PC-9 (cell line): ENCODE data around the gene SNRNP48.

Experiments
- EZH2 ChIP-seq: fragments of 200-600 bp; sonication (generic); IDR thresholded peaks from 2 replicates; pipeline ENCODE4 v1.8.0; 2017; ENCODE audit warnings: antibody characterized with exemption, low read depth
- TF ChIP-seq, protein P1 (sequence below): fragments of 200-600 bp; sonication (generic); conservative IDR thresholded peaks from 2 replicates; pipeline ENCODE4 v1.6.1; 2017; ENCODE audit warnings: mixed run types, antibody characterized with exemption, mild to moderate bottlenecking, moderate library complexity

DNA sequence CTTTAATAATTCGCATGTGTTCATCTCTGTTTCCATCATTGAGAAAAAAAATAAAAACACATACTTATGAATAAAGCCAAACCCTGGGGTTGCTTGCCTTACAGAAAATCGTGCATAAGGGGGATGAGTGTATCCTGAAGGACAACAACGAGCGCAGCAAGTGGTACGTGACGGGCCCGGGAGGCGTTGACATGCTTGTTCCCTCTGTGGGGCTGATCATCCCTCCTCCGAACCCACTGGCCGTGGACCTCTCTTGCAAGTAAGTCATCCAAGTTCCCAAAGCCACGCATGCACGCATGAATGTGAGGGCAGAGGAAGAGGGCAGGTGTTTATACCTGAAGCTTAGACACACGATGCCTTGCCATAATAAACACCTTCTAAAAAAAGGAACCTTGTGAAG is 20.9 kb upstream of the SNRNP48 start:
- TF ChIP-seq, protein P1, sequence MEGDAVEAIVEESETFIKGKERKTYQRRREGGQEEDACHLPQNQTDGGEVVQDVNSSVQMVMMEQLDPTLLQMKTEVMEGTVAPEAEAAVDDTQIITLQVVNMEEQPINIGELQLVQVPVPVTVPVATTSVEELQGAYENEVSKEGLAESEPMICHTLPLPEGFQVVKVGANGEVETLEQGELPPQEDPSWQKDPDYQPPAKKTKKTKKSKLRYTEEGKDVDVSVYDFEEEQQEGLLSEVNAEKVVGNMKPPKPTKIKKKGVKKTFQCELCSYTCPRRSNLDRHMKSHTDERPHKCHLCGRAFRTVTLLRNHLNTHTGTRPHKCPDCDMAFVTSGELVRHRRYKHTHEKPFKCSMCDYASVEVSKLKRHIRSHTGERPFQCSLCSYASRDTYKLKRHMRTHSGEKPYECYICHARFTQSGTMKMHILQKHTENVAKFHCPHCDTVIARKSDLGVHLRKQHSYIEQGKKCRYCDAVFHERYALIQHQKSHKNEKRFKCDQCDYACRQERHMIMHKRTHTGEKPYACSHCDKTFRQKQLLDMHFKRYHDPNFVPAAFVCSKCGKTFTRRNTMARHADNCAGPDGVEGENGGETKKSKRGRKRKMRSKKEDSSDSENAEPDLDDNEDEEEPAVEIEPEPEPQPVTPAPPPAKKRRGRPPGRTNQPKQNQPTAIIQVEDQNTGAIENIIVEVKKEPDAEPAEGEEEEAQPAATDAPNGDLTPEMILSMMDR: no peak
- TF ChIP-seq EZH2: no peak
